ENCODE measurements around the gene SRSF1.
"Not testable (repeated sequence)": the region's sequence is repeated elsewhere in the genome, so short reads cannot be mapped to it uniquely, and the experiment has no call there.

SRSF1 gene

GRCh38 chr17:57990037-57990436 lies 17.0 kb downstream of the SRSF1 start:
- no peak for DNase-seq (ENCODE audit: low spot score)

DNA sequence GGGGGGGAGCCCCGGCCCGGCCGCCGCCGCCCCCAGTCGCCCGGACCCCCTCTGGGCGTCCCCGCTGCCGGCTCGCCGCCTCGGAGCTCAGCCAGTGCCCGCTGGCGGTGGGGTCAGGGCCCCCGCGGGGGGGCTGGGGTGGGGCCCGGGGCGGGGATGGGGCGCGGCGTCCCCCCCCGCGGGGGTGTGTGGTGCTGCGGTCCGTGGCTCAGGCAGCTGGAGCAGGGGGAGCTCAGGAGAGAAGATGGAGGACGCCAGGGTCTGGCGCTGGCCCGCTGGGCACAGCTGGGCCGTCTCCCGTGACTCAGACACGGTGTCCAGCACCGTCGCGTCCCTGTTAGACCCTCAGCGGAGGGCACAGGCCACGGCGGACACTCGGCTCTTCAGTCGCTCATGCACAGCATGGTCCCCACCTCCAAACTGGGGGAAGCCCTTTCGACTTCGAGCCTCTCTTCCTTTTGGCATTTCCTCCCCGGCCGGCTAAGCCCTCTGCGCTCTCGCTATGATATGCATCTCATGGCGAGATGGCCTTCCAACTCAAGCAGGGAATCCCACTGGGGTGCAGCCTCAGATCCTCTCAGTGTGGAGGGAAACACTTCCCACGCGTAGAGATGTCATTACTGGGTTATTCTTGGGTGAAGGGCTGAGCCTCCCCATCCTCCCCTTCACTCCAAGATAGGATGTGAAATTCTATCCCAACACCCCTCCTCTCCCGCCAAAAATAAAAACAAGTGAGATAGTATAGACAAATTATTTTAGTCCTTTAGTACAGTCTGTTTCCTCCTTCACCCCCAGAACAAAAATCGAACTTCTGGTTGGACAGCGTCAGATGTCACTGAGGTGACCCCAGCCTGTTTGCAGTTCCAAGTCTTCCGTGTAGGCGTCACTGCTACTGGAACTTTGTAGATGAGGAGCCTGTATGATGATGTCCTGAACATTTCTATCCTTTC lies 18.5 kb downstream of the SRSF1 start:
- peak; percentile 69 for DNase-seq (ENCODE audit: low spot score)

- DNase-seq (ENCODE audit: low spot score) = peak; percentile 77
Observed at GRCh38 chr17:57987581-57988300, 19.3 kb downstream of the SRSF1 start, which contains the start of gene VEZF1. VEZF1 (minus strand) TSS chr17:57988254; CDS start chr17:57988111, 143 bp downstream.

- peak; percentile 28 for DNase-seq (ENCODE audit: low spot score)
Observed at GRCh38 chr17:57986841-57987580, 20.0 kb downstream of the SRSF1 start.

GRCh38 chr17:57985675-57985974 lies 21.4 kb downstream of the SRSF1 start:
- DNase-seq (ENCODE audit: low spot score) = no peak

GRCh38 chr17:57984936-57985674 lies 21.9 kb downstream of the SRSF1 start:
- DNase-seq (ENCODE audit: low spot score) = no peak

GRCh38 chr17:57984261-57984890 lies 22.7 kb downstream of the SRSF1 start:
- no peak for DNase-seq (ENCODE audit: low spot score)

DNA sequence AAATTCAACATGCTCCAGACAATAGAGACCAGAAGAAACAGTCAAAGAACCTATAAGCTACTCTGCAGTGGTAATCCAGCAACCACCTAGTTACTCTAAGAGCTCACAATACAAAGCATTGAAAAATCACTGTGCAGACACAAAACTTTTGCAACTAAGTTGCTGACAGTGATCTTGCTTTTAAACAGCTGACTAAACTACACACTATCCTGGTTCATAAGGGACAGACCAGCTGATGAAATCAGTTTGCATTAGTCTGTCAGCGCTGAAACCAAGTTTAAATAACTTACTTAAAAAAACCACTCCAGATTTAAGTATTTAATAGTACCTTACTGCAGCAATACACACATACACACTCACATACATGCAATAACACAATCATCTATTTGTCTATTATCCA lies 23.6 kb downstream of the SRSF1 start:
- DNase-seq (ENCODE audit: low spot score) = no peak

DNA sequence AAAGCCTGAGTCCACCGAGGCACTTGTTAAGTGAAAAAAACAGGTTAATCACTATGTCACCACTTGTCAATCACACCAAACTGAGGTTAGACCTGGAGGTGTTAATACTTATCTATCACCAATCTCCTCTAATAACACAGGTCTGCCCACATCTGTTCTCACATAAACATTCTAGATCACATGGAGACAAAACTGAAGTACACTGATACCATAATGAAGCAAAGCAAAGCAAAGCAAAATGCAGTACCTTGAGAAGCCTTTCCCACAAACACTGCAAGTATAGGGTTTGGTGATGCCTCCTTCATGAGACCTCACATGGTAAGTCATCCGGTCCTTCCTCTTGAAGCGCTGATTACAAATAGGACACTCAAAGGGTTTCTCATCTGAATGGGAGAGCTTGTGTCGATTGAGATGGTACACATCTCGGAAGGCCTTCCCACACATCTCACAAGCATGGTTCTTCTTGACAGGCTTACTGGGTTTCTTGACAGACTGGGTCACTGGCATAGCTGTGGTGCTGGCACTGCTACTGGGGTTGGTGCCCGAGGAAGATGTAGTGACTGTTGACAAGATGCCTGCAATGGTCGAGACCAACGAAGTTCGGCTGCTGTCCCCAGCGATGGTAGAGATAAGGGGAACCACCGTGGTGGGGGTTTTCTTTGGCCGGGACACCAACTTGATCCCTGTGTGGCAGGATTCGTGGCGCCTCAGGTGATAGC lies 24.4 kb downstream of the SRSF1 start:
- DNase-seq (ENCODE audit: low spot score) = peak; percentile 34

GRCh38 chr17:57980522-57980921 lies 26.5 kb downstream of the SRSF1 start:
- DNase-seq (ENCODE audit: low spot score) = no peak

DNA sequence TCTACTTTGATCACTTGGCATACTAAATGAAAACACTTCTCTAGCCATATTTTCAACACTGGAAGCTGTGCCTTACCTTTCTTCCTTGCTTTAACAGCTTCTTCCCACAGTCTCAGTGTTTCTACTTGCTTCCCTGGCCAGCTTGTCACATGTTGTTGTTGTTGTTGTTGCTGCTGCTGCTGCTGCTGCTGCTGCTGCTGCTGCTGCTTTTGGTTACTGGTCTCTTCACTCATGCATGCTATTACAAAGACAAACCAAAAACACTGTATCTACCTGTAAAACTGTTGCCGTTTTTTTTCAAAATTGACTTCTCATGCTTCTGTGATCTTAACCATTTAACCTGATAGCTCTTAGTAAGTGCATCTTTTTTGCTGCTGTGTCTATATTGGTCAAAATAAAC lies 28.0 kb downstream of the SRSF1 start:
- DNase-seq (ENCODE audit: low spot score) = no peak

DNA sequence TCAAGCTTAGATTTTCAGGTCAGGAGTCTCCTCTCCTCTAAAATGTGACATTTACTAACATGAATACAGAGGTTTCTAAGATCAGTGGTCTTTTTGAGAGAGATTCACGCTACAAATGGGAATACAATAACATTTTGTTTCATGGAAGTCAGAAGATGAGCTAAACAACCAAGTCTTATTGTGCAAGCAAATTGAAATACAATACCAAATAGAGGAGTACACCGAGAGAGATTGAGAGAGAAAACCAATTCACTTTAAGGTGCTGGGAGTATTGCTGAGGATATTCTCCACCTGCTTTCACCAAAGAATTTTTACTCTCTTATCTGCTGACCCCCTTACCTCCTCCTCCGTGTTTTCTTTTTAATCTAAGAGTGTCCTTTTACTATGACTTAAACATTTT lies 30.5 kb downstream of the SRSF1 start:
- no peak for DNase-seq (ENCODE audit: low spot score)

DNA sequence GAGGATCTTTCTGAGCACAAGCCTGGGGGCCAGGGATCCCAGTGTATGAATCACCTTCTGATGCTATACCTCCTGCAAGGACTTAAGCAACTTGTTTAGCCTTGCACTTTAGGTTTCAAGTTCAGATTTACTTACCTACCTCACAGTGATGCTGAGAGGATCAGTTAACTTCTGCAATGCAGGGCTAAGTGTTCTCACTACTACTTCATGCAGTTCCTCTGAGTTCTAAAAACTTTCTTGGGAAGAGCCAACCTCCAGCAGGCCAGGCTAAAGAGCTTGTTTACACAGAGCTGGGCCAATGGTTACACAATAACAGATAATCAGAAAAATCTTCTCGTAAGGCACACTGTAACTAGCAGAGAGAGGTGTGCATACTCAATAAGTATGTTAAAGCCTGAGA lies 32.0 kb downstream of the SRSF1 start:
- no peak for DNase-seq (ENCODE audit: low spot score)

DNA sequence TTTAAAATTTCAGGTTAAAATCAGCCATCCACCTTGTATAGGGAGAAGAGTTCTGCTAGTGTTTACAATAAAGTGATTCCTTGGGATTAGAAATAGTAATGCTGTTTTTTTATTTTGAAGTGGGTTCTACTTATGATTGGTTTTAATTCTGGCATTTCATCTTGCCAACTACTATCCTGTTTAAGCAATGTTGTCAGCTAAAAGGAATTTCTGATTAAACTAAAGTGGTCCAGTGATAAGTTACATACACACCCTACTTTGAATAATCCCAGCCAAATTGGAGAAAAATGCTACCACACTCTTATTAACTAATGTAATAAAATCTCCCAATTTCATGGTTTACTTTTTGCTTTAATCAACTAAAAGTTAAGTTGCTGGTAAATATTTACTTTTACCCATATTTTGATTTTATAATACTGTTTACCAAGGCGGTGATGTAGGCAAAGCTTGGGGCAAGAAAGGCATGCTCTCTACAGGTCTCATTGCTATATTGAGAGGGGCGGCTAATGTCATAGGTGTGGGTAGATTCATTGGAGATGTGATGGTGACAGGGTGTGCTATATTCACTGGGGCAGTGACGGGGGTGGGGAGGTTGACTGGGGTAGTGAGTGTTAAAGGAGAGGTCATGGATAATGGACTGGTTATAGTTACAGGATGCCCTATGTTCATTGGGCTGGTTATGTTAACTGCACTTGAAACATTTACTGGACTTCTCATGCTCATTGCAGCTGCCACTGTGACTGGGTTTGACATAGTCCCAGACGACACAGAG lies 32.8 kb downstream of the SRSF1 start:
- DNase-seq (ENCODE audit: low spot score) = not testable (repeated sequence)

GRCh38 chr17:57972151-57972550 lies 34.9 kb downstream of the SRSF1 start:
- no peak for DNase-seq (ENCODE audit: low spot score)

- DNase-seq (ENCODE audit: low spot score) = no peak
Observed at GRCh38 chr17:57971572-57971971, 35.5 kb downstream of the SRSF1 start.

GRCh38 chr17:57970710-57971109 lies 36.3 kb downstream of the SRSF1 start:
- DNase-seq (ENCODE audit: low spot score) = no peak

DNA sequence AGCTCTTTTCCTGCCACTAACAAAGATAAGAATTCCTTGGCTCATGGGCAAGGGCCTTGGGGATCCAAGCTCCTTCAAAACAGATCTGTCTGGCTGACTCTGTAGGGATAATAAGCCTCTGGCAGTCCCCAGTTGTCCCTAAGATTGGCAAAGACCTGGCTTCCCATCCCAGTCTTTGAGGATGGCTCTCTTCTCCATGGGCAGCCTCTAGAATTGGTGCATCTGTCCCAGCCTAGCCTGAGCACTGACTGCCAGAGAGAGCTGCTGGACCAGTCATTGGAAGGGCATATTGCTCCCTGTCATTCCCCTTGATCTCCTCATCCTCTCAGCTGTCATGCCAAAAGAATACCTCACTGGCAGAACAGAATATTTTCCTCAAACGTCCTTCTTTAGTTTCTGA lies 38.6 kb downstream of the SRSF1 start:
- no peak for DNase-seq (ENCODE audit: low spot score)

GRCh38 chr17:57966875-57967274 lies 40.2 kb downstream of the SRSF1 start:
- DNase-seq (ENCODE audit: low spot score) = no peak

DNA sequence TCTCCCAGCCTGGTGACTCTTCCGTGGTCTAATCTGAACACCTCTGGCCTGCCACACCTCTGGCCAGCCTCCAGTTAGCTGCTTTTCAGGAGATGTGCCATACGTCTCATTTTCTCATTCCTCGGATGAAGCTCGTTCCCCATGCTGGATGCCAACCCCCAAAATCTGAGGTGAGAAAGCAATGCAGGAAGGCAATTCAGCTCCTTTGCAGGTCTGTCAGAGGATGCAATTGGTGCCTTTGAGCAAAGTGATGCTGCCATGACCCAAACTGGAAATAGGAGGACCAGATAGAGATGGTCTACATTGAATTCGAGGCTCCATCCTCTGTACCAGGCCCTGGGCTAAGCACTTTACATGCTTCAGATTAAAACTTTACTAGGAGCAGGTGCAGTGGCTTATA lies 40.8 kb downstream of the SRSF1 start:
- no peak for DNase-seq (ENCODE audit: low spot score)
